Stimulated activated CD4-positive, alpha-beta T cell treated with anti-CD3 and anti-CD28 coated beads, Interleukin-4, amount 100 ng/mL, for 1 hour (primary cell): ENCODE results near the gene HSD17B2.

Experiments used
- DNase-seq: peaks from one replicate; pipeline ENCODE4 v3.0.0-alpha.2; 2020

HSD17B2 gene

DNA sequence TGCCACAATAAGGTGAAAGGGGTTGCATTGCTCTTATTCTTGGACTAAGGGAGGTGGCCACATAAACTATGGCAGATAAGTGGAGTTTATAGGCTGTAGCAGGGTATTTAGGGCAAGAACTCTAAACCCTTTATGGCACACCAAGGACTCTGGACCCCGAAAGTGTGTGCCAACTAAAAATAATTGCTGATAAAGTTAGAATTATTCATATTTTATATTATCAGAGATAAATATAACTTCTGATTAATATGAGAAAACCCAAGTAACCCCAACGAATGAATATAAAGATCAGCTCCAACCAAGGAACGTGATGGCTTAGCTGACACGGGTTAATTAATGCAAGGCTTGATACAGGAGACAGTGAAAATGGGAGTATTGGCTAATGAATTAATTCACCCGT is 15.0 kb upstream of the HSD17B2 start:
- DNase-seq = no peak

DNA sequence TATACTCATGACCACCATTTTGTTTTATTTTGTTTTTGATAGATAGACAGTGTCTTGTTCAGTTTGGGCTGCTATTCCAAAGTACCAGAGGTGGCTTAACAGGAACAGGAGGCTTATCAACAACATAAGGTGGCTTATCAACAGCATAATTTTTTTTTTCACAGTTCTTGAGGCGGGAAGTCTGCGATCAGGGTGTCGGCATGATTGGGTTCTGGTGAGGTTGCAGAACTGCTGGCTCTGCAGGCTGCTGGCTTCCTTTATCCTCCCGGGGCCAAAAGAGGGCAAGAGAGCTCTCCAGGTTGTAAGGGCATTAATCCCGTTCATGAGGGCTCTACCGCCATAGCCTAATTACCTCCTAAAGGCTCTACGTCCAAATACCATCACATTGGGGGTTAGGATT is 11.8 kb upstream of the HSD17B2 start:
- DNase-seq = no peak

- DNase-seq = no peak
Measured at GRCh38 chr16:82024316-82024715, 10.7 kb upstream of the HSD17B2 start.

DNA sequence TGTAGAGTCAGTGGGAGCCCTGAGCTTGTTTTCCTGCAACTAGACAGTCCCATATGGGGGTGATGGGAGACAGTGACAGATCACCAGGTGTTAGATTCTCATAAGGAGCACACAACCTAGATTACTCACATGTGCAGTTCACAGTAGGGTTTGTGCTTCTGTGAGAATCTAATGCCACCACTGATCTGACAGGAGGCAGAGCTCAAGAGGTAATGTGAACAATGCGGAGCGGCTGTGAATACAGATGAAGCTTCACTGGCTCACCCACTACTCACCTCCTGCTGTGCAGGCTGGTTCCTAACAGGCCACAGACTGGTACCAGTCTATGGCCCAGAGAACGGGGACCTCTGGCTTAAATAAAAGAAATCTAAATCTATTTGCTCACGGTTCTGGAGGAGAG is 10.2 kb upstream of the HSD17B2 start:
- DNase-seq = no peak

DNA sequence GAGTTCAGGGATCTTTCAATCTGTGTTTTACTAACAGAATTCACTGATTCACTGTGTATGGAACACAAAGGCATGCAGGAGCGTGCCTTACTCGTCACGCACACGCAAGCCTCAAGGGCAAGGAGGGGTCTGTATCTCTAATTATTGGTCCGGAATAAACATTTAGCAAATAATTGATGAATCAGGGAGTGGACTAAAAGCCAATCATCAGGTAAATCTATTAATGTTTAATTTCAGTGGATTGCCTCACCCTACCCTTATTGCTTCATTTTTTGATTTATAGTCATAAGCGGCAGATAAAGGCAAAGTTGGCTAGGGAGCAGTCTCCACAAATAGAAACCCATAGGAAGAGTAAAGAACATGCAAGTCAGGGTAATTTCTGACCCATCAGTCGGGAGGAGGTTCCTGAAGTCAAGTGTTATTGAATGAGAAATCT is 7.4 kb upstream of the HSD17B2 start:
- no peak for DNase-seq

DNA sequence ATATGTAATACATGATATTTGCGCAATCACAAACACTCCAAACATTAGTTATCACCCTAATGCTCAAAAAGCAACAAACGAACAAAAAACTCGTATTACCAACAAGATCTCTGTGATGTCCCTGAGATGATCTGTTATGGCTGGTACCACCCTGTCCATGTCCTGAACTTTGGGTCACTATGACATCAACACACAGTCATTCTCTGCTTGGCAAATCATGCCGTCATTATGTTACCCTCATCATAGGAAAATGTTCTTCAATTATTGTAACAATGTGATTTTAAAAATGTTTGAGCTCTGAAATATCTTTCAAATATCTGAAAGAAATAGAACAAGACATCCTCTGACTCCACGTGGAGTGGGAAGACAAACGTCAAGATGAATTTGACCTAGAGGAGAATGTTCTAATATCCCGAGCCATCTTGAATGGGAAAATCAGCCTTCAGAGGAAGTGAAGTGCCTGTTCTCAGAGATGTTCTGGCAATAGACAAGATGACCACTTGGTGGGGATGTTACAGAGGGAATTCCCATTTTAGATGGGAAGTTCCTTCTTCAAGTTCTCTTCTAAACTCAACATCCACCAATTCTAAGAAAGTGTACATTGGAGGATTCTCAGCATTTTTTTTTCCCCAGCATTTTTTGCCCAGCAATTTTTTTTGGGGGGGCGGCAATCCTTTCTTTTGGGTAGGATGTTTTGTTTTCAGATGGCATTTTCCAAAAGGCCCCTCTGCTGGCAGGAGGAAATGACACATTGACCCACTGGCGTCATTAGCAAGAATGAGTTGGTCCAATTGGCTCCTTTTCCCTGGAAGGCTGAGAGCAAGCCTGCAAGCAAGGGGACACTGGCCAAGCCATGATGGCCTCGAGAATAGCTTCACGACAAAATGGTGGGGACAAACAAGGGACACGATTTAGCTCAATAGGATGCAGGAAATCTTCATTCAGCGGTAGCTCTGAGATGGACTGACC is 3.7 kb upstream of the HSD17B2 start:
- DNase-seq = no peak

DNA sequence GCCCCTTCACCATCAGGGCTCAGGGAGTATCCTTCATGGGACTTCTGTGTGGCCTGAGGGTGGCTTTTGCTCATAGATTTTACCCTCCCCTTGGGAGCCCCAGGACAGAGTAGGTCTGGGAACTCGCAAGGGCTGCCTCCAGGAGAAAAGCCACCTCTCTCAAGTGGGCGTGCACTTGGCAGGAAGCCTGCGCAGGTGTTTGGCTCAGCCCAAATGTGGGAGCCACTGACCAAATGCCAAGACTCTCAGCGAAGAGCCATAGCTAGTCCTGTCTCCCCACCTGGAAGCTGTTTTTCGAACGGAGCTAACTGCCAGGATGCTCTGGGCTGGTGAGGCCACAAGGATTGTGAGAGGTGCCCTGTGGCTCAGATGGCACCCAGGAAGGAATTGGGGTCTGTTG is 2.0 kb upstream of the HSD17B2 start:
- DNase-seq = no peak

GRCh38 chr16:82033683-82034300 is 1.3 kb upstream of the HSD17B2 start:
- no peak for DNase-seq

DNA sequence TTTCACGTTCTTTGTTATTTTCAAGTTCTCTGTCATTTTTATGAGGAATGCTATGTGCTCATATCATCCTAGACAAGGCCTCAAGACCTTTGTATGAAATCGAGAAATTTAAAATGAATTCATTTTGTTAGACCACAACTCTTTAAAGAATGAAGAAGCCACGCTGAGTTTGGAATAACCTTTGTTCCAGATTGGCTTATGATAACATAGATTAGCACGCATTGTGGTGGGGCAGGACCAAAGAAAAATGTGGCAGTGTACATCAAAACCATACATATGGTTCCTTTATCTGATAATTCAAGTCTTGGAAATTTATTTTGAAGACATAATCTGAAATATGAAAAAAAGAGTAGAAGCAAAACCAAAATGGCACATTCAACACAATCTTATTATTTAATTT is 2.2 kb downstream of the HSD17B2 start:
- no peak for DNase-seq

- no peak for DNase-seq
Measured at GRCh38 chr16:82037666-82038065, 2.6 kb downstream of the HSD17B2 start.

GRCh38 chr16:82040296-82040695 is 5.2 kb downstream of the HSD17B2 start:
- no peak for DNase-seq

DNA sequence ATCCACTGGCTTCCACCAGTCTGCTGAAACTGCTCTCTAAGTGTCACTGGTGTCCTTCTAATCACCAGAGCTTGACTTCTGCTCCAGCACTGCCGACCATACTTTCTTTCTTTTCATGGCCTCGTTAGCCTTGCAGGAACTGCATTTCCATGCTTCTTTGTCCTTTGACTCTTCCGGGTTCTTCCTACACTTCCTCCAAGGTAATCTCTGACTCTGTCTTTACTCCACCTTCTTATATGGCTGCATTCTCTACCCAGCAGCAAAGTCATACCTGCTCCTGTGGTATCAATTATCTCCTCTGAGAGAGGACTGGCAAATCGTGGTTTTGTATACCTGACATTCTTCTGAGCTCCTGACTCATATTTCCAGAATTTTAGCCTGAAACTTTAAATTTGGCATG is 6.5 kb downstream of the HSD17B2 start:
- no peak for DNase-seq

DNA sequence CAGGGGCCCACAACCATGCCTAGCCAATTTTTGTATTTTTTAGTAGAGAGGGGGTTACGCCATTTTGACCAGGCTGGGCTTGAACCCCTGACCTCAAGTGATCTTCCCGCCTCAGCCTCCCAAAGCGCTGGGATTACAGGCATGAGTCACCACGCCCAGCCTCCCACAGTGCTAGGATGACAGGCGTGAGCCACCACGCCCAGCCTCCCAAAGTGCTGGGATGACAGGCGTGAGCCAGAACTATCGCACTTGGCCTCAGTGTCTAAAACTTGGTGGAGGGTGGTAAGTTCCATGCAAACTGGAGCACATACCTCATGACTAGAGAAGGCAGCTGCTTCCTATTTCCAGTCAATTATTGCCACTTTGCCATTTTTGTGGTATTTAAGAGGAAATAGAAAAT is 7.1 kb downstream of the HSD17B2 start:
- DNase-seq = no peak

GRCh38 chr16:82042846-82043245 is 7.8 kb downstream of the HSD17B2 start:
- DNase-seq = no peak

DNA sequence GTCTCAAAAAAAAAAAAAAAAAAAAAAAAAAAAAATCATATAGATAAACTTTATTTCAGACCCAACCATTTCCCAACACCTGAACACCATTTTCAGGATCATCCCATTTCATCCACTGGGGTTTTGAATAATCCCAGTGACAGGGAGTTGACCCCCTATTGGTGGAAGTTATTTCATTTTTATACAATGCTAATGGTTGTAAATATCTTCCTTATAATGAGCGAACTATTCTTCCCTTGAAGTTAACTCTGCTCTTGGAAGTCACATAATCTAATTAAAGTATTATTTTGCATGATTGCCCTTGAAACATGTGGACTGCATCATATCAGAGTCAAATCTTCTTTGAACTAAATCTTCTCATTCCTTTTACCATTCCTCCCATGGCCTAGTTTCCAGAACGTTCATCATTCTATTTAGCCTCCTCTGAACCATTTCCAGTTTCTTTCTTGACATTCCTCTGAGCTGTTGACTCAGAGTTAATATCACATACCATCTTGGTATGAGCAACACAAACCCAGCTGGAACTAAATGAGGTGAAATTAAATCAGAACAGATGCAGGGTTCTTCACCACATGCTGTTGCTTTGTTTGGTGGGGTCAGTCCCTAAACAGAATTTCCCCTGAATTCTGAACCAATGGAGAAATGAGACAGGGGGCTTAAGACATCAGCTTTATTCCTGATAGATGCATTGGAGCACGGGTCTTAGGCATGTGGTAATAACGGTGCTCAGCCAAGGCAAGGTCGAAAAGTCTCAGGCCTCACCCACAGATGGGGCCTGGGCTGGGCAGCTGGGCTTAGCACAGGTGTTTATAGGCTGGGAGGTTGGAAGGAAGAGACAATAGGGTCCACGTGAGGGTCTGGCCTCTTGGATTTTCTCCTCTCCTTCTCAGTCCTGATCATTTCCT is 8.9 kb downstream of the HSD17B2 start:
- DNase-seq = no peak

DNA sequence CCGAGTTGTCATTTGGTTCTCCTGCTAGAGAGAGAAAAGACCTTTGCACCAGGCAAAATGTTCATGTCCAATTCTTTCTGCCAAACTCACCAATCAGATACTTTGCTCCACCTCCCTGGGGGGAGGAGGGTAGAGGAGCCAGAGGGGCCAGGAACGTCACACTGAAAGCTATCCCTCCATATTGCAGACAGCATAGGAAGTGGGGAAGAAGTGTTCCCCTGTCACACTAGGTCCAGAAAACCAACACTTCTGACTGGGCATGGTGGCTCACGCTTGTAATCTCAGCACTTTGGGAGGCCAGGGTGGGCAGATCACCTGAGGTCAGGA is 9.5 kb downstream of the HSD17B2 start:
- no peak for DNase-seq

- DNase-seq = no peak
Measured at GRCh38 chr16:82045465-82045864, 10.4 kb downstream of the HSD17B2 start.

- DNase-seq = no peak
Measured at GRCh38 chr16:82046541-82046940, 11.5 kb downstream of the HSD17B2 start.

GRCh38 chr16:82046941-82047340 is 11.9 kb downstream of the HSD17B2 start:
- no peak for DNase-seq

- no peak for DNase-seq
Measured at GRCh38 chr16:82047374-82047773, 12.3 kb downstream of the HSD17B2 start.

DNA sequence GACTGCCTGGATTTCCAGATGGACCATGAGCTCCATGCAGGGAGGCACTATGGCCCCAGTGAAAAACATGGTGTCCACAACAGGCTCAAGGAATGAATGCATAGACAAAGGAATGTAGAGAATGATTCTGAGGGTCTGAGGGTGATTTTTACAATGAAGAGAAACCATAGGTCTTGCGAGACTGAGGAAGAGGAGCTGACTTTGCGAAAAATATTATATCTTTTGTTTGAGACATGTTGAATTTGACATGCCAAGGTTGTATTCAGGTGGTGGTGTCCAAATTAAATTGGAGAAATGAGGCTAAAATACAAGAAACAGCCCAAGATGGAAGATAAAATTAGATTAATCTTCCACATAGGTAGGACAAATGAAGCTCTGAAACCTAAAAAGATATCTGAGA is 12.7 kb downstream of the HSD17B2 start:
- no peak for DNase-seq

- DNase-seq = no peak
Measured at GRCh38 chr16:82049484-82049883, 14.4 kb downstream of the HSD17B2 start.

- no peak for DNase-seq
Measured at GRCh38 chr16:82050506-82050905, 15.5 kb downstream of the HSD17B2 start.
